GM19397 (cell line): Measurements from ENCODE around the gene RASL10A.
"Not testable (repeated sequence)": the region's sequence is repeated elsewhere in the genome, so short reads cannot be mapped to it uniquely, and the experiment has no call there.

Source experiments
- ATAC-seq: cut with Tn5 transposase; IDR thresholded peaks from one replicate; pipeline ENCODE4 v1.9.1; 2021; ENCODE audit warnings: mild to moderate bottlenecking, moderate library complexity; ENCODE audit not compliant: unreplicated experiment

The RASL10A gene, protein sequence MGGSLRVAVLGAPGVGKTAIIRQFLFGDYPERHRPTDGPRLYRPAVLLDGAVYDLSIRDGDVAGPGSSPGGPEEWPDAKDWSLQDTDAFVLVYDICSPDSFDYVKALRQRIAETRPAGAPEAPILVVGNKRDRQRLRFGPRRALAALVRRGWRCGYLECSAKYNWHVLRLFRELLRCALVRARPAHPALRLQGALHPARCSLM

DNA sequence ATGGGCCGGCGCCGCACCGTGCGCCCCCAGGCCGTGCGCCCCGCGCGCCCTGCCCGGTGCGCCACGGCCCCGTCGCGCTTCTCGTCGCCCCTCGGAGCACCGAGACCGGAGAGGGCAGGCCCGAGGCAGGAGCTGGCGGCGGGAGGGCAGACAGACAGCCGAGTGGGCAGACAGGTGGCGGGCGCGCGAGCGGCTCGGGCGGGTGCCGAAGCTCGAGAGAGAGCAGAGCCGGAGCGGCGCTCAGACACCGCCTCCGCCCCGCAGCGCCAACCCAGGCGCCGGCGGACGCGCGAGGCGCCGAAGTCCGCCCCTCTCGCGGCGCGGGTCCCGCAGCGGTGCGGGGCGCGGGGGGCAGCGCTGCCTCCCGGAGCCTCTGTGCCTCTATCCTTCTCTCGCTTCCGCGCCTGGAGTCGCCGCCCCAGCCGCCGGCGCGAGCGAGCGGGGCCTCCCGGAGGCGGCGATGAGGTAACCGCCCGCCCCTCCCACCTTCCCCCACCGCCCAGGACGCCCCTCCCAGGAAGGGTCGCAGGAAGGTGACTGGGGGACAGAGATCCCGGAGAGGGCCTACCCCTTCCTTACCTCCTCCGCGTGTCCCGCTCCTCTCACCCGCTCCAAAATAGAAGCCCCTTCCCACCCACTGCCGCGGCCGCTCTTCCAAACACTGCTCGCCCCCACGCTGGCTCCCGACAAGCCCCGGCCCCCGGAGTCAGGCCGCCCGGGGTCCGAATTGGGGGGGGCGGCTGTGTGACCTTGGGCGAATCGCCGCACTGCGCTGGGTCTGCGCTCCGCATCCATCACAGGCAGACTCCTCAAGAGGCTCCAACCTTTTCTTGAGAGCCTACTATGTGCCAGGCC, at the start of gene RASL10A:
RASL10A (minus strand) TSS at position 412 of the 855 bp plus-strand sequence. CDS start 451 bp downstream, outside the sequence.
- ATAC-seq, result no peak

DNA sequence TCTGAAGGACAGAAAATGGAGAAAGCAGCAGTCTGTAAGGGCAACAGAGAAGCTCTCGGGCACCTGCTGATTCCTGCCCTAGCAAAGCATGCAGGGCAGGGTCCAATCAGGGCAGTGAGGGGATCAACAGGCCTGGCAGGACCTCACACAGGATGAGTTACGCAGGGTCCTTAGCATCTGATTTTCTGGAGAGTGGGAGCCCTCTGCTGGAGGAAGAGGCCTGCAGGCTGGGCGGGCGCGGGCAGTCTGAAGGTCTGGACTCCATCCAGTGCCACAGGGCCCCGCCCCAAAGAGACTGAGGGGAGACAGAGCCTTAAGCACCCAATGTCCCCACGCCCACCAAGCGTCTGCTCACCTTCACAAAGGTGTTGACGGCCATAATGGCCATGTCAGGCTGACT, 44.0 kb upstream of the RASL10A start:
- ATAC-seq, result no peak

DNA sequence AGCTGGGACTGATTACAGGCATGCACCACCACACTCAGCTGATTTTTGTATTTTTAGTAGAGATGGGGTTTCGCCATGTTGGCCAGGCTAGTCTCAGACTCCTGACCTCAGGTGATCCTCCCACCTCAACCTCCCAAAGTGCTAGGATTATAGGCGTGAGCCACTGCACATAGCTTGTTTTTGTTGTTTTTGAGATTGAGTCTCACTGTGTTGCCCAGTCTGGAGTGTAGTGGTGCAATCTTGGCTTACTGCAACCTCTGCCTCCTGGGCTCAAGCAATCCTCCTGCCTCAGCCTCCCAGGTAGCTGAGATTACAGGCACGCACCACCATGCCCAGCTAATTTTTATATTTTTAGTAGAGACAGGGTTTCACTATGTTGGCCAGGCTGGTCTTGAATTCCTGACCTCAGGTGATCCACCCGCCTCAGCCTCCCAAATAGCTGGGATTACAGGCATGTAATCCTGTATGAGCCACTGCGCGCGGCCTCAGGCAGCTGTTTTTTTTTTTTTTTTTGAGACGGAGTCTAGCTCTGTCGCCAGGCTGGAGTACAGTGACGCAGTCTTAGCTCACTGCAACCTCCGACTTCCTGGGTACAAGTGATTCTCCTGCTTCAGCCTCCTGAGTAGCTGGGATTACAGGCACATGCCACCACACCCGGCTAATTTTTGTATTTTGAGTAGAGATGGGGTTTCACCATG, 41.8 kb upstream of the RASL10A start:
- ATAC-seq, result not testable (repeated sequence)

DNA sequence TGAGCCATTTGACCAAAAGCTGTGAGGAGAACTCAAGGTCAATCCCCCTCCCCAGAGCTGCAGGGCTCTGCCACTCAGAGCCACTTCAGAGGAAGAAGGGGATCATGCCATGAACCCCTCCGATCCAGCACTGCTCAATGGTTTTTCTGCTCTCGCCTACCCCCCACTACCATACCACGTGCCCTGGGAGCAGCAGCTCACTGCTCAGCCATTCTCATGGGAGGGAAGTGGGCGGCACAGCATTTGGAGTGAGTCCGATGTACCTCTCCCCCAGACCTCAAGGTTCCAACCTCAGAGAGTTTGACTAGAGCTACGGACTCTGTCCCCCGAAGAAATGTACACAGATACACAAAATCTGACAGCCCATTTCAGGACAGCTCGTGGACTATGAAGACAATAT, 38.4 kb upstream of the RASL10A start:
- ATAC-seq, result no peak

DNA sequence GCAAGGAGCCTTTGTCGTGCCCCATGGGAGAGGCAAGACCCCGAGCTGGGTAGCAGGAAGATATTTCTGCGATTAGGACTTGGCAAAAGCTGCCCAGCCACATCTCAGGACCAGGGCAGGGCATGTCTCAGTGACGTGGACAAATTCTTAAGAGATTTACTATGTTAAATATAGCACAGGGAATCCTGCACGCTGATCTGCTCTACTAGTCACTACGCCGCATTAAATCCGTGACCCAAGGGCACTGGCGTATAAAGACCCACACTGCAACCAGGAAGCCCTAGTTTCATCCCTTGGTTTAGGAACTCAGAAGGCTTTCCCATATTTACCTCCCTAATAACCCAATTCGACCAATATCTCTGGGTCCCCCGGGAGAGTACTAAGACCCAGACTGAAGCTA, 37.8 kb upstream of the RASL10A start:
- ATAC-seq, result no peak

DNA sequence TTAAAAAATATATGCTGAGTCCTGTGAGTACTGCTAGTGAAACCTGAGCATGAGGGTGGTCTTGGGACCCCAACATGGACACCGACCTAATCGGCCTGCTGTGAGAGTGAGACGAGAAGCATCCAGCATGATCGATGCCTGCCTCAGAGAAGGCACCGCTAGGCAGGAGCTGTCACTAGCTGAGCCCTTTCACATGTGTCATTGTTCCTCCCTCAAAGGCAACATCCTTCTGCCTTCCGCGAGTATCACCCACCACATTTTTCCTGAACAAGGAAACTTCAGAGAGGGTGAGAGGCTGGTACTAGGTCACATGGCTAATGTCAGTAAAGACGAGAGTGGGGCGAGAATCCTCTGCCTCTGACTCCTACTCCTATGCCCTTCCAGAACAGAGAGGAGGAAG, 37.3 kb upstream of the RASL10A start:
- ATAC-seq, result no peak

DNA sequence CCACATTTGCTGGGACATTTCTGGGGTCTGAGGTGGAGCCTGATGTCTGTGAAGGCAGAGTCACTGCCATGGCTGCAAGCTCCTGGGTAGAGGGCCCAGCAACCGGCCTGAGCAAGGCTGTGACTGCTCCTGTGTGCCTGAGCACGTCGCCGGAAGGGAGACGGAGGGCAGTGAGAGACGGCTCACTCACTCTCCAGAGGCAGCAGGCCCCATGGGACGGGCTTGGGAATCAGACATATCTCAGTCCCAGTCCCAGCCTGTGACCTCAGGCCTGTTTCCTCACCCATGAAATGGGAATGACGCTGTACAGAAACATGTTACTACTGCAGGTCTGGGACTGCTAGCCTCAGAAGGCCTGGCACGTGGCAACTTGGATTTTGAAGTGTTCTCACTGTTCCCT, 36.4 kb upstream of the RASL10A start:
- no peak for ATAC-seq

DNA sequence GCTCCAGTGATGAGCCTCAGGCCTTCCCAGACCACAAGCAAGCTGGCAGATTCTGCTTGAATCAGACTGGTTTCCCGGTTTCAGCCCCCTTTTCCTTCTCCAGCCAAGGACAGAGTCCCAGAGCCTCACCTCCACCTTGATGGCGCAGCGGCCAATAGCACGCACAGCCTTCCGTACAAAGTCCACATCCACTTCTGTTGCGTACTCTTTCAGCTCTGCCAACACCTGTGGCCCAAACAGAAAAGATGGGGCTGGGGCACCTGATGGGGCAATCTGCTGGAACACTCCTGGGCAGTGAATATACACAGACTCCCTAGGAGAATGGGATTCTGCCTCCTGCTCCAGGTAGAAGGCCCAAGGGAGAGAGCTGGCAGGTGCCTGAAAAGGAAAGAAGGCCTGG, 35.5 kb upstream of the RASL10A start:
- ATAC-seq, result no peak

DNA sequence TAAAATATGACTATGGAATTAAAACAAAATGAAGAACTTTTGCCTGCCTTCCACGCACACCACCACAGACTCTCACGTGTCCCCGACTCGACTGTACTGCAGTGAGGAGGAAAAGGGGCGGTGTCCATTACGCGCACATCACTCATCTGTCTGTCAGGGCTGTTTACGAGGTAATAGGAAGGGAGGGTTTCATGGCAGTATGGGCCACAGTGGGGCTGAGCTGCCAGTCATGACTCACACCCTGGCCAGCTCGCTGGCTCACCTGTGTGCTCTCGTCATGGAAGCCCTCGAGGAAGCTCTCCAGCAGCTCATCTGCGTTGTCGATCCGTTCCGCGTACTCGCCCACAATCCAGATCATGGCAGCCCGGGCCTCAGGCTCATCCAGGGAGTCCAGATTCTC, 33.5 kb upstream of the RASL10A start:
- ATAC-seq, result no peak

DNA sequence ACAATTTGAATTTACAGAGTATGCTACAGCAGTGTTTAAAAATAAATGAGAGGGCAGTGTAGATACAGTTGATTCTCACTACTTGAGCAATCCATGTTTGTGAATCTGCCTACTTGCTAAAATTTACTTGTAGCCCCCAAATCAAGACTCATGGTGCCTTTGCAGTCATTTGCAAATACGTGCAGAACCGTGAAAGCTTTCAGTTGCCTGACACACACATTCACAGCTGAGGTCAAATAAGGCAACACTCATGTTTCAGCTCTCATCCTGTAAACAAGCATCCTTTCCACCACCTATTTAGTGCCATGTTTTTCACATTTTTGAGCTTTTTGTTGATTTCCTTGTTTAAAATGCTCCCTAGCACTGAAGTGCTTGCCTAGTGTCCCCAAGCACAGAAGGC, 32.5 kb upstream of the RASL10A start:
- ATAC-seq, result no peak

DNA sequence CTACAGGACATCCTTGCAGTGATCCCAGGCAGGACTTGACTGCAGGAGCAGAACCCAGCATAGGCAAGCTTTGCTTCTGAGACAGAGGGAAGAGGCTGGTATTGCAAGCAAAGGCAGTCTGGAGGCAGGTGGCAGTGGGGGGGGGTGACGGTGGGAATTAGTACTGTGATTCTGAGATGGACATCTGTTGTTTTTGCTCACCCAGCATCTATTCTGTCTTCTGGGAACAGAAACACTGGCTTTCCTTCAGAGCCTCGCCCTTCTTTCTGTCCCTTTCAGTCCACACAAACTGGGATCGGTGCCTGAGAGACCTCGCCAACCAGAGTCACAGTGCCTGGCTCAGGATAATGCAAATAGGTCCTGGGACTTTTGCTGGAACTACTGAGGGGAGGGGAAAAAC, 31.2 kb upstream of the RASL10A start:
- no peak for ATAC-seq

DNA sequence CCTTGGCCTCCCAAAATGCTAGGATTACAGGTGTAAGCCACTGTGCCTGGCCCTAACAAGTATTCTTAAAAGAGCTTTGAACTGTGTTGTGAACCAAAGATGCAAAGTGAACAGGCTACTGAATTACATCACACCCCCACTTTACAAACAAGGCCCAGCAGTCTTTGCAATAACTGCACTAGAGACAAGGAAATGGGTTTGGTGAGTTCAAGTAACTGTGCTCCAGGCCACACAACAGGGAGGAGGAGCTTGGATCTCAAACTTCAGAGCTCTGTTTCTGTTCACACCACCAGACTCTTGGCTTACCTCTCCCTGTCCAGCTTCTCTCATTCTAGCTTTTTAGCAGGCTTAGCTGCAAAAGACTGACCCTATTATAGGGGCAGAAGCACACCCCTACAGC, 30.4 kb upstream of the RASL10A start:
- ATAC-seq, result no peak

DNA sequence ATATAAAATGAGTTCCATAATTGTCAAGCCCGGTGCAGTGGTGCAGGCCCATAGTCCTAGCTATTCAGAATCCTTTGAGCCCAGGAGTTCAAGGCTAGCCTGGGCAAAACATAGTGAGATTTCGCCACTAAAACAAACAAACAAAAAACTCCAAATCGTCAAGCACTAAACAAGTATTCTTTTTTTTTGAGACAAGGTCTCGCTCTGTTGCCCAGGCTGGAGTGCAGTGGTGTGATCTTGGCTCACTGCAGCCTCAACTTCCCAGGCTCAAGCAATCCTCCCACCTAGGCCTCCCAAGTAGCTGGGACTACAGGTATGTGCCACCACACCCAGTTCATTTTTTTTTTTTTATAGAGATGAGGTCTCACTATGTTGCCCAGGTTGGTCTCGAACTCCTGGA, 29.4 kb upstream of the RASL10A start:
- not testable (repeated sequence) for ATAC-seq

DNA sequence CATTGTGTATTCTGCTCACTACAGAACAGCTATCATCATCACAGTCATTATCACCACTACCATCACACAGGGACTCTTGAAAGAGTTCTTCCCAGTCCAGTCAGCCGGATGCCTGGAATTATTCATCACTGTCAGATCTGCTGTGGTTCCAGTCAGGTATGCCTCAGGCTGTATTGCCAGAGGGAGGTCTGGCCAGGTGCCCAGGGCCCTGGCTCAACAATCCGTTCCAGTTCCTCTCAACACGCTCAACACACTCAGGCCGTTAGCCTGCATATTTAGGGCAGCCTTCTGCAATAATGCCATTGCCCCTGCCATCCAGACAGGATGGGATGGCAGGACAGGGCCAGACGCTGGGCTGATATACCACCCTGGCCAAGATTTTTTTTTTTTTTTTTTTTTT, 28.6 kb upstream of the RASL10A start:
- no peak for ATAC-seq

DNA sequence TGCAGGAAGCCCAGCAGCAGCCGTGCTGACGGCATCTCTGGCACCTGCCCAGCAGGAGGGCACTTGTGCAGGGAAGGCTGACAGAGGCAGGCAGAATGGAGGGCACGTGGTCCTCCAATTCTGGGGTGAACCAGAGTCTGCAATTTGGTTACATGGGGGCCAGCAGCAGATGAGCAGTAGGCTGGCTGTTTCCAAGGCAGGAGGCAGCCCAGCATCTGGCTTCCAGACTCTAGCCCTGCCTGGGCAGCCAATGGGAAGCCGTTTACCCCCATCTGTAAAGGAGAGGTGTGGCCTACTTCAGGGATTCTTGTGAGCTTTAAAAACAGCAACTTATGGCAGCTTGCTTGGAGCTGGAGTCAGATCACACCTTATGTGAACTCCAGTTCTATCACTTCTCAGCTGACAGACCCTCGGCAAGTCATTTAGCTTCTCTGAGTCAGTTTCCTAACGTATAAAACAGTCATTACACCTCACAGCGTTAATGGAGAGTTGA, 27.9 kb upstream of the RASL10A start:
- ATAC-seq, result no peak

DNA sequence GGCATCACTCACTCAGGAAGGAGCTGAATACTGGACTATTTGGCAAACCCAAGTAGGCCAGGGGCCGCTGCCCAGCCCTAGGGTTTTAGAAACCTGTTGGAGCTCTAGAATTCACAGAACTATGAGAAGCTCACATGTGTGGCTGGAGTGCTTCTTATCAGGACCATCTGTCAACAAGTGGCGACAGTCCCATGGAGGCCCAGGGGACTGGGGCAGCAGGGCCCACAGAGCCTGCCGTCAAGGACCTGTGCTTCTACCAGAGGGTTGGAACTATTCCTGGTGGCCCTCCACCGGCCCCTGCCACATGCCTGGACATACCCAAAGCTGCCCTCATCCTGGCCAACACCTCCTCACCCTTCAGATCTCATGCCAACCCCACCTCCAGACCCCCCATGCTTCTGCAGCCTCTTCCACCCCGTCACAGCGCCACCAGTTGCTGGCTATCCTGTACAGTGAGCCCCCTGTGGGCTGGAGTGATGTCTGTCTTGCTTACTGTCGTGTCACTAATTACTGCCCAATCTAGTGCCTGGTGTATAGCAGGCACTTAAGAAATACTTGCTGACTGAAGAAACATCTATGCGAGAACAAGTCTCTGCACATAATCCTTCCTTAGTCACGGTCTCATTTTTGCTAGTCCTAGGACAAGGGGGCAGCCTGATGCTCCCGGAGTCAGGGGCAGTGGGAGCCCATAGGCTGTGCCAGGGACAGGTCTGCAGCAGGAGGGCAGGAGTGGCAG, 27.2 kb upstream of the RASL10A start:
- ATAC-seq, result no peak

DNA sequence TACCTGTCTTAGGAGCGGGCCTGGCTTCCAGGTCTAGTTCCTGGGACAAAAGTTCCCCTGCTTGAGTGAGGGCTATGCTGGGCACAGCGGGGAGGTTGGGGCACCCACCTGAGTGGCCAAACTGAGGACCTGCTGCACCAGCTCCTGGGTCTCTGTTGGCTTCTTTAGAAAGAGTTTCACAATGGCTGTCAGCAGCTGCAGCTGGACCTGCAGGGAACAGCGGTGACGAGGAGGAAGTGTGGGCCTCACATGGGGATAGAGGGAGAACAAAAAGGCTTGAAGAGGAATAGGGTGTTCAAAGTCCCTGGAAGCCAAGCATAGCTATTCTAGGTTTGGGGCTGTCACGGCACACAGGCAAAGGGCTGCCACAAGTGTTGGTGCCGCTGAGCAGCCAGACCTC, 26.7 kb upstream of the RASL10A start:
- no peak for ATAC-seq

DNA sequence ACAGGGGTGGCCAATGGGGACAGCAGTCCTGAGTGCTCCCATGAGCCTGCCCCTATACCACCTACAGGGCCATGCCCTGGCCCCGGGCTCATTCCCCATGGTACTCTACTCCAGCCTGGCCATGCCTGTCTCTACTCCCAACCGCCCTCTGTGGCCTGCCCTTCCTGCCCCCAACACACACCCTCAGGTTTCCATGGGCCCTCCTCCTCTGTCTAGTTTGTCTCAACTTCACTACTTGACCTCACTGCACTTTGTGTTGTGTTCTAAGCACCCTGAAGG, 26.3 kb upstream of the RASL10A start:
- ATAC-seq, result no peak

DNA sequence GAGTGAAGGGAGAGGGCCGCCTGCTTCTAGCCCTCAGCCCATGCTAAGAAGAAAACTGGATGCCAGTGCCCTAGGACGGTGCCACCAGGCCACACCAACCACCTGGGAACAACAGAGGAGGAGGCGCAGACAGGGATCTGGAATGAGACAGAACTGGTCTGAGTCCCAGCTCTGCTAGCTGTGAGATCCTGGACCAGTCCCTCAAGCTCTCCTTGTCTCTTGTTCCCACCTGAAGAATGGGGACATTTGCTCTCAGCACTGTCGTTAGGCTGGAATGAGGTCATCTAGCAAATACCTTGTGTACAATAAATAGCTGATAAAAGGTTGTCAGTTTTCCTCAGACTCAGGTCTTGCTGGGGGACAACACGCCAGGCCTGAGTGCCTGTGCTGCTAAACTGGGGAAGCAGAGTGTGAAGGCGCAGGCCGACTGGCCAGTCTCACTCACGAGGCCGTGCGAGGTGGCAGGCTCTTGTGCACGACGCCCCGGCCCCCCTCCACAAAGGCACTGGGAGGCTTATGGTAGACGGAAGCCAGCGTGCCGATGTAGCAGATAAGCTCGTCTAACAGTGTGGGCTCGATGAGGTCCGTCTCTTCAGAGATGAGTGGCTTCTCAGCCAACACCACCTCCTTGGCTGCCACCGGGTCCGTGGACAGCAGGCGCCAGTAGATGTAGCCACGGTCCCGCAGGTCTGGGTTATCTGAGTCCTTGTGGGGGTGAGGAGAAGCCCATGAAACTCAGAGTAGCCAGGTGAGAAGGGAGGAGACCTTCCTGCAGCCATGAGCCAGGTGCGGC, 25.8 kb upstream of the RASL10A start:
- no peak for ATAC-seq

DNA sequence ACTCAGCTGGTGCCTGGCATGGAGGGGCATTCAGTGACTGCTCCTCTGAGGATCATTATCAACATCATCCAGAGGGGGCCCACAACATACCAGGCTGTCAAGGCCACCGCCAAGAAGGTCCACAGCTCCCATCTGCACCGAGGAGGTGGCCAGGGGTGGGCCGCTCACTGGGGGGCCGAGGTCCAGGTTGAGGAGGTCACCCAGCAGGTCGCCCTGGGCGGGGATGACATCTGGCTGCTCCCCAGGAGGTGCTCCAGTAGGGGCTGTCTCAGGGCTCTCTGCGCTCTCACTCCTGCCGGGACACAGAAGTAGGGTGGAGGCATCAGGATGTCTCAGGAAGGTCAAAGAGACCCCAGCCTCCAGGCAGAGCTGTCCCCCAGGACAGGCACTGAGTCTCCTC, 25.1 kb upstream of the RASL10A start:
- ATAC-seq, result no peak
